Lung microvascular endothelial cell (primary cell): ENCODE data around the gene PPM1D. TPM values are rescaled to one million over a fixed set of nuclear protein-coding genes. Genes with fewer than 3 reads are reported as not detected.
A peak's percentile ranks its signal among the peaks of the same experiment; 100 is the strongest.
"Not testable (repeated sequence)": the region's sequence is repeated elsewhere in the genome, so short reads cannot be mapped to it uniquely, and the experiment has no call there.

ENCODE experiments used
- DNase-seq, 2 donors: peaks; one replicate each; pipeline versions ENCODE4 v3.0.0 to v3.0.0-alpha.2; 2010; ENCODE audit warnings: low read depth in 2 of 2
- total RNA-seq: library from RNA; depleted of rRNA; stranded (reverse); fragments of >200 nt; gene quantifications from 2 replicates; pipeline ENCODE4 v1.2.1, GENCODE V29; 2014

The PPM1D gene
- 15.0 and 24.2 TPM in 2 replicates for total RNA-seq

DNA sequence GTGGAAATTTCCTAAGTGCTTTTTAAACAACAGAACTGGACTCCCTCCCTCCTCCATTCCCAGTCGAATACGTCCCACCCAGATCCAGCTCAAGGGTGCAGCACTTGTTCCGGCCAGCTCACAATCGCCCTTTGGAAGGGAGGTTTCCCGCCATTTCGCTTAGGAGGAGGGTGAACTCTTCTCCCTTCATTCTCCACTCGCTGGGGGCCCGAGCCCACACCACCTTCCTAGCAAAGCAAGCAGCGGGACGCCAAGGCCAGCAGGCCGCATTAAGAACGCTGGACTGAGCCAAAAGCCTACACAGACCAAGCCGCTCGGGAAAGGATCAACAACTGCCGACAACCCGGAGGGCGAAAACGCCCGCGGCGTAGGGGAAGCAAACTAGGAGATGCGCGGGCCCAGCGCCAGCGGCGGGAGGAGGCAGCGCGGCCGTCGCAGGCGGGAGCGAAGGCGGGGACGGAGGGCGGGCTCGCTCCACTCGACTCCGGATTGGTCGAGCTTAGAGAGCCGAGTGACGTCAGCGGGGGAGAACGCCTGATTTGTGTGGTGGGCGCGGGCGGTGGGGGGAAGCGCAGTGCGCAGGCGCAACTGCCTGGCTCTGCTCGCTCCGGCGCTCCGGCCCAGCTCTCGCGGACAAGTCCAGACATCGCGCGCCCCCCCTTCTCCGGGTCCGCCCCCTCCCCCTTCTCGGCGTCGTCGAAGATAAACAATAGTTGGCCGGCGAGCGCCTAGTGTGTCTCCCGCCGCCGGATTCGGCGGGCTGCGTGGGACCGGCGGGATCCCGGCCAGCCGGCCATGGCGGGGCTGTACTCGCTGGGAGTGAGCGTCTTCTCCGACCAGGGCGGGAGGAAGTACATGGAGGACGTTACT is at the start of gene PPM1D:
PPM1D (plus strand) TSS at position 574 of the 870 bp plus-strand sequence; CDS start at position 796, 222 bp downstream.
- peak; percentile 100 for DNase-seq

DNA sequence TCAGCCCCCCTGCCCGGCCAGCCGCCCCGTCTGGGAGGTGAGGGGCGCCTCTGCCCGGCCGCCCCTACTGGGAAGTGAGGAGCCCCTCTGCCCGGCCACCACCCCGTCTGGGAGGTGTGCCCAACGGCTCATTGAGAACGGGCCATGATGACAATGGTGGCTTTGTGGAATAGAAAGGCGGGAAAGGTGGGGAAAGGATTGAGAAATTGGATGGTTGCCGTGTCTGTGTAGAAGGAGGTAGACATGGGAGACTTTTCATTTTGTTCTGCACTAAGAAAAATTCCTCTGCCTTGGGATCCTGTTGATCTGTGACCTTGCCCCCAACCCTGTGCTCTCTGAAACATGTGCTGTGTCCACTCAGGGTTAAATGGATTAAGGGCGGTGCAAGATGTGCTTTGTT is 47.7 kb upstream of the PPM1D start:
- not testable (repeated sequence) for DNase-seq

GRCh38 chr17:60554377-60554788 is 45.6 kb upstream of the PPM1D start:
- no peak for DNase-seq

GRCh38 chr17:60555786-60556185 is 44.2 kb upstream of the PPM1D start:
- DNase-seq = no peak

DNA sequence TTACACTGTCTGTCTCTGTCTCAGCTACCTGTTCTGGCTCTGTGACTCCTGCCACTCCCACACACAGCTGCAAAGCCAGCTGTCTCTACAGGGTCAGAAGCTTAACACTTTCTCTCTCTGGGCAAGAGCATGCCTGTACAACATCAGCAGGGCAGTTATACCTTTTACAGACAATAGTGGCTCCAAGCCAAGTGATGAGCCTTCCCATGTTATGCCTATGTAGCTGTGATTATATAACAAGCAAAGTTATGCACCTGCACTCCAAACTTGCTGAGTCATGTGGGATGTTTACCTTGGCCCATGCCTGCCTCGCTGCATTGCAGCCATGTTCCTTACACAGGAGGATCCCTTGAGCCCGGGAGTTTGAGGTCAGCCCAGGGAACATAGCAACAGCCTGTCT is 42.2 kb upstream of the PPM1D start:
- DNase-seq = peak in 1 of 2 donors; percentile 33

DNA sequence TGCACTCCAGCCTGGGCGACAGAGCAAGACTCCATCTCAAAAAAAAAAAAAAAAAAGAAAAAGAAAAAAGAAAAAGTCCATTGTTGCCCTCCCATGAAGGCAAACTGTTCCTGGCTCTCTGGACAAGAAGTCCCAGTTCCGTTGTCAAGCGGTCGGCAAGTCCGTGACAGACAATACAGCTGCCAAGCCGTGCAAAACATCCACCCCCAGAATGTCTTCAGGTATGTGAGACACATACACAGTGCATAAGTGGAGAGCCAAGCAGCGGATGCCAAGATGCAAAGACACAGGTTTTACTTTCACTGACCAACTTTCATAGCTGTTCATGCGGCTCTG is 40.4 kb upstream of the PPM1D start:
- no peak for DNase-seq

GRCh38 chr17:60559995-60560859 is 39.8 kb upstream of the PPM1D start:
- DNase-seq = no peak

- DNase-seq = no peak
Observed at GRCh38 chr17:60560860-60561257, 39.1 kb upstream of the PPM1D start.

GRCh38 chr17:60562421-60562820 is 37.6 kb upstream of the PPM1D start:
- DNase-seq = no peak

DNA sequence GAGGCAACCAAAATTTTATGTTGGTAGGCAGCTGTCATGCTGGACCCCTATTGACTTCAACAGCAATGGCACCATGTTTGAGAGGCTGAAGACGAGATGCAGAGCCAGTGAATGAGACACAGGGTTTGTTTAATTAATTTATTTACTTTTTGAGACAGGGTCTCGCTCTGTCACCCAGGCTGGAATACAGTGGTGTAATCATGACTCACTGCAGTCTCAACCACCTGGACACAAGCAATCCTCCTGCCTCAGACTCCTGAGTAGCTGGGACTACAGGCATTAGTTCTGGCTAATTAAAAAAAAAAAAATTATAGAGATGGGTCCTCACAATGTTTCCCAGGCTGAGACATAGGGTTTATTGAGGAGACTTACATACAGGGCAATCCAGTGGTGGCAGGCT is 36.2 kb upstream of the PPM1D start:
- no peak for DNase-seq

GRCh38 chr17:60565233-60565632 is 34.8 kb upstream of the PPM1D start:
- no peak for DNase-seq

- DNase-seq = peak; percentile 50 to 94
Observed at GRCh38 chr17:60573236-60574051, 26.5 kb upstream of the PPM1D start.

DNA sequence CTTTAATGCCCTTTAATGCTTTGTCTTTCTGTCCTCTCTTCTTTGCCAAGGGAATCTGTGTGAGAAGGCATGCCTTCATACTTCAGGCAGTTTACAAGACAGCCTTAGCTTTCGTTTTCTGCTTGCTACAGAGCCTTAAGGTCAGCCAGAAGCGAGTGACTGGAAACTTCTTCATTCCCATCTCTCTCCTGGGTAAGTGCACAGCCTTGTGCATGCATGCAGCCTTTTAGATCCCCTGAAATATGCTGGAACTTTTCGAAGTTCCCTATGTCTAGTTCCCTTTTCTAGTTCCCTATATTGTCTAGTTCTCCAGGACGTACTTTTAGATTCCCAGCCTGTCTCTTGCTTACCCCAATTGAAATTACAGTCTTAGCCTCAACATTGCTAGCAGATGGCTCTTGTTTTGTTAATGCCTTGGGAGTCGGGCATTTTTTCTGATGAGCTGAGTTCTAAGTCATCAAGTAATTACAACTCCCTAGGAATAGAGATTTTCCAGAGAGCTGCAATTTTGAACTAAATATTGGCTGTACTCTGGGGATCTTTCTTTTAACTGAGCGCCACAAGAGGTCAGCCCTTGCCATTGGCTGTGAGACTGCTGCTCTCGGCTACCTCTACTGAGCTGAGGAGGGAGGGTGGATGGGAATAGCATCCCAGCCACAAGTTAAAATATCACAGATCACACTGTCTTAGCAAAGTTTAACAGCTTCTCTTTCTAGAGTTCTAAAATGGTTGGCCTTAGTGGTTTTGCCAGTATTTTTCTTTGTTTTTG is 22.7 kb upstream of the PPM1D start:
- DNase-seq = peak; percentile 43 to 66

DNA sequence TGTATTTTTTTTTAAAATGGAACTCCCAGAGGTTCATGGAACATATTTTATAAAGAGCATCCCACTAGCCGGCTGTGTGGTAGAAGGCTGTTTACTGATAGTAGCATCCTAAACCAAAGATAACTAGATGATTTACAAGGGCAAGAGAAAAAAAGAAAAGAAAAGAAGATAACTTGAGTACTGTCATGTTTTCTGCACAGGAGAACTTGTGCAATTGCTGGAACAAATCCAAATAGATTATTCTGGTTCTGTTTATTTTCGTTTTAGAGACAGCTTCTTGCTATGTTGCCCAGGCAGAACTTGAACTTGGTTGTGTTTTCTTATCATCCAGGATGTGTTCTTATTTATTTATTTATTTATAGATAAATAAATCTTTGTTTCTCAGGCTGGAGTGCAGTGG is 20.9 kb upstream of the PPM1D start:
- peak in 1 of 2 donors; percentile 22 for DNase-seq

GRCh38 chr17:60579551-60579950 is 20.4 kb upstream of the PPM1D start:
- no peak for DNase-seq

- no peak for DNase-seq
Observed at GRCh38 chr17:60583008-60583407, 17.0 kb upstream of the PPM1D start.

GRCh38 chr17:60585887-60586286 is 14.1 kb upstream of the PPM1D start:
- DNase-seq = no peak

GRCh38 chr17:60586288-60586974 is 13.6 kb upstream of the PPM1D start:
- DNase-seq = peak in 1 of 2 donors; percentile 31

GRCh38 chr17:60590070-60590469 is 9.9 kb upstream of the PPM1D start:
- no peak for DNase-seq

DNA sequence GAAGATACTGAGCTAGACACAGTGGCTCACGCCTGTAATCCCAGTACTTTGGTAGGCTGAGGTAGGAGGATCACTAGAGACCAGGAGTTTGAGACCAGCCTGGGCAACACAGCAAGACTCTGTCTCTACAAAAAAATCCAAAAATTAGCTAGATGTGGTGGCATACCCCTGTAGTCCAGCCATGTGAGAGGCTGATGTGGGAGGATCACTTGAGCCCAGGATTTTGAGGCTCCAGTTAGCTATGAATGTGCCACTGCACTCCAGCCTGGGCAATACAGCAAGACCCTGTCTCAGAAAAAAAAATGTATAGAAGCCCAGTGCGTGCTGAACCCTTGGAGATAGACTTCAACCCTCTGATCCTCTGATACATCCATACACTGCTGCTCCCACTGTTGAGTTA is 7.2 kb upstream of the PPM1D start:
- DNase-seq = no peak
